ENCODE results near the gene PFKL.

PFKL gene

GRCh38 chr21:44299458-44300261 lies at the start of gene PFKL:
PFKL (plus strand) TSS chr21:44300053; CDS start chr21:44300106, 53 bp downstream.
- no peak for DNase-seq

- DNase-seq, result no peak
These were observed 45.8 kb upstream of the PFKL start for GRCh38 chr21:44253832-44254710.

- DNase-seq, result no peak
These were observed 44.3 kb upstream of the PFKL start for GRCh38 chr21:44255511-44255981.

GRCh38 chr21:44258056-44258725 lies 41.7 kb upstream of the PFKL start:
- no peak for DNase-seq

GRCh38 chr21:44259082-44259705 lies 40.7 kb upstream of the PFKL start:
- DNase-seq, result no peak

GRCh38 chr21:44260066-44260465 lies 39.8 kb upstream of the PFKL start:
- no peak for DNase-seq

GRCh38 chr21:44260791-44261631 lies 38.8 kb upstream of the PFKL start:
- no peak for DNase-seq

- DNase-seq, result no peak
These were observed 38.1 kb upstream of the PFKL start, which contains the start of gene DNMT3L for GRCh38 chr21:44261675-44262295. DNMT3L (minus strand) TSS chr21:44261897; CDS start chr21:44261259, 638 bp downstream.

GRCh38 chr21:44262338-44263056 lies 37.4 kb upstream of the PFKL start:
- no peak for DNase-seq

- DNase-seq, result no peak
These were observed 36.6 kb upstream of the PFKL start for GRCh38 chr21:44263221-44263760.

GRCh38 chr21:44263768-44264167 lies 36.1 kb upstream of the PFKL start:
- DNase-seq, result no peak

GRCh38 chr21:44265734-44266270 lies 34.1 kb upstream of the PFKL start:
- DNase-seq, result no peak

GRCh38 chr21:44267655-44268142 lies 32.2 kb upstream of the PFKL start:
- DNase-seq, result no peak

- DNase-seq, result no peak
These were observed 30.8 kb upstream of the PFKL start for GRCh38 chr21:44269090-44269489.

- no peak for DNase-seq
These were observed 28.1 kb upstream of the PFKL start for GRCh38 chr21:44271558-44272283.

GRCh38 chr21:44272284-44272858 lies 27.5 kb upstream of the PFKL start:
- no peak for DNase-seq

- no peak for DNase-seq
These were observed 26.8 kb upstream of the PFKL start for GRCh38 chr21:44273046-44273445.

GRCh38 chr21:44275041-44275440 lies 24.8 kb upstream of the PFKL start:
- no peak for DNase-seq
